Activated naive CD8-positive, alpha-beta T cell treated with anti-CD3 and anti-CD28 coated beads, Interleukin-2, amount 50 U/mL, for 24 hours (primary cell): ENCODE results near the gene OXCT2.
"Not testable (repeated sequence)": the region's sequence is repeated elsewhere in the genome, so short reads cannot be mapped to it uniquely, and the experiment has no call there.

Experiments
- ATAC-seq: fragments of 150-1000 bp; cut with Tn5 transposase; one replicate; pipeline ENCODE4 v1.10.0; 2021
- DNase-seq: peaks from one replicate; pipeline ENCODE4 v3.0.0; 2021
- H3K27ac Mint-ChIP-seq: one replicate; pipeline ENCODE4 v1.8.0; 2021; ENCODE audit warnings: mild to moderate bottlenecking, mixed read lengths
- H3K27me3 Mint-ChIP-seq: one replicate; pipeline ENCODE4 v1.8.0; 2021; ENCODE audit warnings: mixed read lengths
- H3K36me3 Mint-ChIP-seq: one replicate; pipeline ENCODE4 v1.8.0; 2021; ENCODE audit warnings: low read depth, mixed read lengths
- H3K4me1 Mint-ChIP-seq: one replicate; pipeline ENCODE4 v1.8.0; 2021; ENCODE audit warnings: mixed read lengths
- H3K4me3 Mint-ChIP-seq: one replicate; pipeline ENCODE4 v1.8.0; 2021; ENCODE audit warnings: mild to moderate bottlenecking, moderate library complexity, mixed read lengths
- H3K9me3 Mint-ChIP-seq: one replicate; pipeline ENCODE4 v1.8.0; 2021; ENCODE audit warnings: mixed read lengths

The OXCT2 gene

DNA sequence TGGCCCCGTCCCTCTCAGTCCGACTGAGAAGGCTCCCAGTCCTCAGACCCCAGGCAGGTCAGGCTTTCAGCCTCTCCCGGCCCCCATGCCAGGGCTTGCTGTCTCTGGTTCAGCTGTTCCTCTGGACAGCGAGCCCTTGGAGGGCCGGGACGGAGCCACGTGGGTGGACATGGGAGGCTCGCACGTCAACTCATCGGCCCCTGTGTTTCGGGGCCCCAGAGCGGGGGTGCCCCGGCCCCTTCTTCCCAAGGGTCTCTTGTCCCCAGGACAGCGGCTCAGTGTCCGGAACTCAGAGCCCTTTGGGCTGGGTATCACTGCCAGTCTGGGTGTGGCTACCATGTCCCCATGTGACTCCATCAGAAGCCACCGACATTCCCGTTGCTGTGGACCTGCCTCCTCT is 6.7 kb upstream of the OXCT2 start:
- DNase-seq, H3K4me3 Mint-ChIP-seq, H3K36me3 Mint-ChIP-seq, H3K9me3 Mint-ChIP-seq, H3K4me1 Mint-ChIP-seq, ATAC-seq, H3K27ac Mint-ChIP-seq, H3K27me3 Mint-ChIP-seq: not testable (repeated sequence)

- H3K27ac Mint-ChIP-seq, result no peak overlapping the region
- ATAC-seq, result no peak
- peaks cover 2% of the 10 kb centered on the region for H3K4me1 Mint-ChIP-seq
- no peaks in the 10 kb centered on the region for H3K36me3 Mint-ChIP-seq
- no peaks in the 10 kb centered on the region for H3K27me3 Mint-ChIP-seq
- DNase-seq, result no peak
- no peaks in the 10 kb centered on the region for H3K9me3 Mint-ChIP-seq
- no peak overlapping the region for H3K4me3 Mint-ChIP-seq
Measured at GRCh38 chr1:39777306-39777705, 6.2 kb upstream of the OXCT2 start.

- no peak overlapping the region for H3K27ac Mint-ChIP-seq
- H3K9me3 Mint-ChIP-seq, result no peaks in the 10 kb centered on the region
- peaks cover 2% of the 10 kb centered on the region for H3K4me1 Mint-ChIP-seq
- DNase-seq, result no peak
- ATAC-seq, result no peak
- H3K4me3 Mint-ChIP-seq, result no peak overlapping the region
- no peaks in the 10 kb centered on the region for H3K36me3 Mint-ChIP-seq
- no peaks in the 10 kb centered on the region for H3K27me3 Mint-ChIP-seq
Measured at GRCh38 chr1:39776886-39777285, 5.7 kb upstream of the OXCT2 start.

DNA sequence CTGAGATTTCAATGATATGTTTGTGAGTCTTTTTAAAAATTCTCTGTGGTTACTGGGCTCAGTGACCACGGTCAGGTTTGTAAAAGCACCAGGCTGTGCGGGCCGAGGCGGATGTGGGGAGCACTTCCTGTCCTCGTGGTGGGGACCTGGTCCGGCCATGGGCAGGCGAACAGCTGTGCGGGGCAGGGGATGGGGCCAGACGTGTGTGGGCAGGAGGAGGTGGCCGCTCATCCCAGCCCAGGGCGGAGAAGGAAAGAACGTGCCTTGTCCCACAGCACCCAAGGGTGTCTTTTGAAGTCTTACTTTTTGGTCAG is 5.2 kb upstream of the OXCT2 start:
- no peaks in the 10 kb centered on the region for H3K9me3 Mint-ChIP-seq
- H3K4me1 Mint-ChIP-seq, result peaks cover 2% of the 10 kb centered on the region
- DNase-seq (no peak), ATAC-seq (no peak)
- no peak overlapping the region for H3K27ac Mint-ChIP-seq
- H3K27me3 Mint-ChIP-seq, result no peaks in the 10 kb centered on the region
- no peaks in the 10 kb centered on the region for H3K36me3 Mint-ChIP-seq
- H3K4me3 Mint-ChIP-seq, result no peak overlapping the region

DNA sequence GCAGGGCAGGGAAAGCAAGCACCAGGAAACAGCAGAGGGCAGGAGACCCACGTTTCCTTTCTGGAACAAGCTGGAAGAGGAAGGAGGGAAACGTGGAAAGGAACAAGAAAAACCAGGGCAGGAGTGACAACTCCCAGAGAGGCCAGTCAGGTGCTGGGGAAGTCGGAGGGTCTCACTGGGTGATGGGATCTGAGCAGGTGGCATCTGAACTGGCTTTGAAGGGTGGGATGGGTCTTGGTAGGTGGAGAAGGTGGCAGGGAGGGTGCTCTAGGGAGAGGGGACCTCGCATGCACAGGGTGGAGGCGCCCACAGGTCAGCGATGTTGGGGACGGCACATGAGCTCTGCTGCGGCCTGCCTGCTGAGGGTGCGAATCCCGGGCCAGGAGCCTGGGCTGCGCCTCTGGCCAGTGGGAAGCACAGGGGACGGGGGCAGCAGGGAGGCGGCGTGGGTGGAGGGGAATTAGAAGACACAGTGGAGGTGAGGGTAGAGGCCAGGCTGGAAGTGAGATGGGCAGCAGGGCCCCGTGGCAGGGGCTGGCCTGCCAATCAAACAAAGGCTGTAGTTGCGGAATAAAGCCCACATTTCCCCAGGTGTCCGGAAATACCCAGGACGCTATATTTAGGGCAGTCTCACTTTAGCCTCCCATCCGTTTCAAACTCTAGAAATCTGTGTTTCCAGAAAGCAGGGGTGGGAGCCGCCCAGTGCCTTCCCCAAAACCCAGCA is 4.7 kb upstream of the OXCT2 start:
- not testable (repeated sequence) for H3K27me3 Mint-ChIP-seq, H3K4me1 Mint-ChIP-seq, DNase-seq, H3K9me3 Mint-ChIP-seq, H3K36me3 Mint-ChIP-seq, H3K4me3 Mint-ChIP-seq, ATAC-seq, H3K27ac Mint-ChIP-seq

DNA sequence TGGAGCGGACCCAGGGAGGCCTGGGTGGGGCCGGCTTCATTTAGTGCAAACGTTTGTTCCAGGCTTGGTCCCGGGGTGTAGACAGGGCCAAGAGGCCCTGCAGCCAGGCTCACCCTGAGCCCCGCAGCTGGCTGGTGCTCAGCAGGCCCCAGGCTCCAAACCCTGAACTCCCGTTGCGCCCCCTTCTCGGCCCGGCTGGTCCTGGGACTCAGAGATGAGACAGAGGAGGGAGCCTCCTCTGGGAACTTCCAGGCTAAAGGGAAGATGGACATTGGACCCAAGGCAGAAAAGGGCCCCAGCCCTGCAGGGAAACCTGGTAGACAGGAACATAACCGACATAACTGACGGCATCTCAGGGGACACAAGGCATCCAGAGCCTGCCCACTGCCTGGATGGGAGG is 4.0 kb upstream of the OXCT2 start:
- not testable (repeated sequence) for ATAC-seq, H3K27ac Mint-ChIP-seq, H3K36me3 Mint-ChIP-seq

DNA sequence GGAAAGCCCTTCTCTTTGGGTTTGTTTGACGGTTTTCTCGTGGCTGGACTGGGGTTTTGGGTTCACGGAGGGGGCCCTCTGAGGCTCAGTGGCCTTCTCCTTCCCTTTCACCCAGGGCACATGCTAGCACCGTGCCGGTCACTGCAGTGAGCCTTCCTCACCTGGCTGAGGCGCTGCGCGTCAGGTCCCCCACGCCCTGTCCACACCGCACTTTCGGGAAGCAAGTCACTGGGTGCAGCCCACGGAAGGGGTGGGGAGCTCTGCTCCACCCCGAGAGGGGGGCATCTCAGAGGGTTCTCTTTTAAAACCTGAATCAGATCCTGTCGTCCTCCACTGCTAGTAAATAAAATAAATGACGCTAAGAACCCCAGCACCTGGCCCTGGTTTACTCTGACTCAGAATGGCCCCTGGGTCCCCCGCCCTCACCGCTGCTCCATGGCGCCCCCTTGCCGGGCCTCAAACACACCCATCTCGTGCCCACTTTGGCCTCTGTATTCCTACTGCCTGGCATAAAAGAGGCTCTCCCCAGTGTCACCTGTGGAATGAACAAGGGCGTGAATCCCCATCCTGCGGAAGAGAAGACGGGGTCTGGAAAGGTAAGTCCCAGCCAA is 2.3 kb upstream of the OXCT2 start:
- peak; percentile 45 for ATAC-seq
- H3K36me3 Mint-ChIP-seq, H3K27me3 Mint-ChIP-seq, H3K4me3 Mint-ChIP-seq, H3K27ac Mint-ChIP-seq, H3K9me3 Mint-ChIP-seq, H3K4me1 Mint-ChIP-seq, DNase-seq: not testable (repeated sequence)

More for the DNA sequence above, 4.0 kb upstream of the OXCT2 start:
- H3K9me3 Mint-ChIP-seq, DNase-seq, H3K4me1 Mint-ChIP-seq, H3K27me3 Mint-ChIP-seq, H3K4me3 Mint-ChIP-seq: not testable (repeated sequence)

GRCh38 chr1:39770100-39771021 is 787 bp downstream of the OXCT2 start:
- H3K4me1 Mint-ChIP-seq, H3K27me3 Mint-ChIP-seq, H3K36me3 Mint-ChIP-seq, H3K9me3 Mint-ChIP-seq: not testable (repeated sequence)
- ATAC-seq (peak; percentile 53), DNase-seq (peak; percentile 69)
- Mint-ChIP-seq H3K4me3 (peak overlapping the region; percentile 61), H3K27ac (peak overlapping the region; percentile 53)

- H3K9me3 Mint-ChIP-seq, ATAC-seq, H3K27ac Mint-ChIP-seq, H3K4me3 Mint-ChIP-seq, H3K27me3 Mint-ChIP-seq, H3K4me1 Mint-ChIP-seq, DNase-seq, H3K36me3 Mint-ChIP-seq: not testable (repeated sequence)
Measured at GRCh38 chr1:39769502-39769901, 1.6 kb downstream of the OXCT2 start.

DNA sequence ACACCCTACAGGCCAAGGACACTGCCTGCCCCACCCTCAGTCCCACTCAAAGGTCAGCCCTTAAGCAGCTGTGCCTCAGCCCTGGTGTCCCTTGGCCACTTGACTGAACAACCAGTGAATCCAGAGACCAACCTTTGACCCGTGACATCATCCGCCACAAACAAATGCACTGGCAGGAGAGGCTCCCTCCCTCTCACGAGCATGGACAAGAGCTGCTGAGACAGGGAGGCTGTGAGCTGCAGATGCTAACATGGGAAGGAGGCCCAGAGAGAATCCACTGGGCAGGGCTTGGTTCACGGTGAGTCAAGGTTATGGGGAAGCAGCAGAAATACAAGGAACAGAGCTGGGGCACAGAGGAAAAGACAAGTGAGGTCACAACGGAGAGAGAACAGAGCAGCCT is 4.7 kb downstream of the OXCT2 start:
- ATAC-seq, DNase-seq, H3K27me3 Mint-ChIP-seq, H3K27ac Mint-ChIP-seq, H3K4me3 Mint-ChIP-seq, H3K36me3 Mint-ChIP-seq, H3K4me1 Mint-ChIP-seq, H3K9me3 Mint-ChIP-seq: not testable (repeated sequence)

DNA sequence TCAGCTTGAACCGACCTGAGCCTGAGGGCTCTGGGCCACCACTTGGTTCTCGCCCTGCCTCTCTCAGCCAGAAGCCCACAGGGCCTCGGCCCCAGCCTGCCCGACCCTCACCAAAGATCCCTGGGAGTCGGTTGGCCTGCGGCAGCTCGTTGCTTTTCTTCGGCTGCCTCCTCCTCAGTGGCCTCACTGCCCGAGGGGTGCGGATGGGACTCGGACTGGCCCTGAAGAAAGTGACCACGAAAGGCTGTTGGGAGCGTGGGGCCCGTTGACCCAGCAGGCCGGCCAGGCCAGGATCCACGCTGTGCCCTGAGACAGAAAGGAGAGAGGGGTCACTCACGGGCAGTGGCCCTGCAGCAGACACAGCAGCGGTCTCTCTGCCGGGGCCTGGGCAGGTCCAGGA is 6.6 kb downstream of the OXCT2 start:
- H3K9me3 Mint-ChIP-seq, H3K4me3 Mint-ChIP-seq, H3K4me1 Mint-ChIP-seq, H3K27ac Mint-ChIP-seq, ATAC-seq, H3K36me3 Mint-ChIP-seq, DNase-seq, H3K27me3 Mint-ChIP-seq: not testable (repeated sequence)

DNA sequence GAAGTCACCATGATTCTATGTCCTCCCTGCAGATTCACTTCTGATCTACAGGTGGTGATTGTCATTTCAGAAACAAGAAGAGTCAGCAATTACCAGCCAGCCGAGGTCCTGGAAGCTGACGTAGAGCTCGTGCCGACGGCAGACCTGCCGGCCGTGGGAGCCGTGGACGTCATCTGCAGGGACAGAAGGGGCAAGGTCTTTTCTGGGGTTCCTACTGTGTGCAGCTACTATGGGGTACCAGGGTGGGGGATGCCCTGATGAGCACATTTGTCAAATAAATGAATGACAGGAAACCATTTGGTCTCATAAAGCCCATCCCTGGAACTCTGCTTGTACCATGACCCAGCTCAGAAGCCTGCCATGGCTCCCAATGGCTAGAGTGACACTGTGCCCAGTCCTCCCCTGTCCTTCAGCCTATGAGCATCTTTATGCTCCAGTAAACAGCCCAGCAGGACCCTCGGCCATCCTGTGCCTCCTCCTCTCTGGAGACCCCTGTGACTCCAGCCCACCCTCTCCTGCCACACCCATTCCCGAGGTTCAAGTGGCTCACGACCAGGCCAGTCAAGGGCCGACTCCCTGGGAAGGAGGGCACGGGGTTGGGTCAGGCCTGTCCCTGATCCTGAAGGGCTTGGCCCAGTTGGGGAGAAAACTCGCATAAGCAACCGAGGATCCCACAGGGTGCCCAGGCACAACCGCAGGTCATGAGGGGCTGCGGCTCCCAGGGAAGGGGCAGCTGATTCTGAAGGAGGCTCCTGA is 7.4 kb downstream of the OXCT2 start:
- H3K27me3 Mint-ChIP-seq, H3K9me3 Mint-ChIP-seq, H3K27ac Mint-ChIP-seq, H3K4me3 Mint-ChIP-seq, H3K36me3 Mint-ChIP-seq, ATAC-seq, H3K4me1 Mint-ChIP-seq, DNase-seq: not testable (repeated sequence)

DNA sequence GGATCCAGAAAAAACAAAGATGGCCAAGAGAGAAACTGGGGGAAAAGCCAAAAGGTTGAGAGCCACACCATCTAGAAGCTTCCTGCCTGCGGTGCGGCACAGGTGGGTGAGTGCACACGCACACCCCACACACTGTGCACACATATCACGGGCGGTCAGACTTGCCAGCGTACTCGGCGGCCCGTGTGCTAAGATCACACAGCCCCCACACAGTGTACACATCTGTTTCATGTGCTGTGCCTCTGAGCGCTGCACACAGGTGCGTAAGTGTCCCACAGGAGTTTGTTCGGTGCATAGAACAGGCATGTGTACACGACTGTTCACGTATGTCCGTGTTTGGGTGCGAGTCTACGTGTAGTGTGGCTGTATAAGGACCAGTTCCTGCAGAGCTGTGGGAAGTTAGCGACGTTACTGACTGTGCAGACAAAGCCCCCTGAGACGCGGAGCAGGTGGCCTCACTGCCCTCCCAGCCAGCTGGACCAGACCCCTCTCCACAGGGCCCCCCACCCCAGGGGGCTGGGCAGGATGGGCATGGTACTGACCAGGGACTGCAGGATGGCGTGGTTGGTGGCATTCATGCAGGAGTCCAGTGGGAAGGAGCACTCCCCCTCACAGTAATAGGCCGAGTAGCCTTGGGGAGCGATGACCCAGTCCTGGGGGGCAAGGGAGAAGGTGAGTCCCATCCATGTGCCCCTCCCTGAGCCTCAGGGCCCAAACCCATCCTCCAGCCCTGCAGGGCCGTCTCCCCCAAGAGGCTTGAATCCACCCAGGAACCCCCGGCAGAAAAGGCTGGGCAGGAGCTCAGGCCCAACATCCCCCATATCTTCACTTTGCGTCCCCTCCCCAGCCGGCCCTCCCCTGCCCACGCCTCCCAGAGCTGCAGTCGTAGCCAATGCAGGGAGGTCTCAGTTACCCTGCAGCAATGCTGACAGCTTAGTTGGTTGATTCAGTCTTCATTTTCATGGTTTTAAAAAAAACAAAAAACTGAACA is 8.3 kb downstream of the OXCT2 start:
- no peak overlapping the region for H3K27ac Mint-ChIP-seq
- H3K36me3 Mint-ChIP-seq, result peaks cover 13% of the 10 kb centered on the region
- H3K27me3 Mint-ChIP-seq, result no peaks in the 10 kb centered on the region
- no peaks in the 10 kb centered on the region for H3K4me1 Mint-ChIP-seq
- no peaks in the 10 kb centered on the region for H3K9me3 Mint-ChIP-seq
- DNase-seq (no peak), ATAC-seq (no peak)
- H3K4me3 Mint-ChIP-seq, result no peak overlapping the region
